ENCODE data around the gene LYRM4. TPM values are rescaled to one million over a fixed set of nuclear protein-coding genes. Genes with fewer than 3 reads are reported as not detected.

Gene LYRM4
- 10 to 100 TPM; 36.4 to 39.6 TPM for total RNA-seq

GRCh38 chr6:5260661-5261544 is at the start of gene LYRM4, which contains the start of gene FARS2:
Gene LYRM4, minus strand, starts transcription at chr6:5260950. Its CDS starts 217 bp downstream, at chr6:5260733.
Gene FARS2, plus strand, starts transcription at chr6:5261513.
- H3K36me3 Mint-ChIP-seq, result peaks cover 18% of the 10 kb centered on the region
- DNase-seq (peak; percentile 91), ATAC-seq (peak; percentile 90)
- peak within 1 kb of the TSS; percentile 100 for H3K27ac Mint-ChIP-seq
- H3K9me3 Mint-ChIP-seq (ENCODE audit: low read depth), result no peaks in the 10 kb centered on the region
- no peaks in the 10 kb centered on the region for H3K27me3 Mint-ChIP-seq
- H3K4me1 Mint-ChIP-seq, result peaks cover 56% of the 10 kb centered on the region
- CTCF ChIA-PET, result interaction anchor here (0.7 to 3.0 kb wide), 8 partner anchors 10 to 117 kb away, joined by 3 to 12 read pairs (median 4); no protein-coding TSS in a partner anchor
- peak within 1 kb of the TSS; percentile 92 for H3K4me3 Mint-ChIP-seq

GRCh38 chr6:5308066-5308465 is 47.3 kb upstream of the LYRM4 start:
- no peak for ATAC-seq
- H3K27ac Mint-ChIP-seq, result no peak overlapping the region
- H3K9me3 Mint-ChIP-seq (ENCODE audit: low read depth), result no peaks in the 10 kb centered on the region
- no peaks in the 10 kb centered on the region for H3K27me3 Mint-ChIP-seq
- no peak for DNase-seq
- CTCF ChIA-PET, result interaction anchor here (0.9 kb wide), 1 partner anchor 165 kb away, joined by 3 read pairs; no protein-coding TSS in a partner anchor
- H3K4me3 Mint-ChIP-seq, result no peak overlapping the region
- peaks cover 18% of the 10 kb centered on the region for H3K4me1 Mint-ChIP-seq
- H3K36me3 Mint-ChIP-seq, result no peaks in the 10 kb centered on the region

- H3K9me3 Mint-ChIP-seq (ENCODE audit: low read depth), result no peaks in the 10 kb centered on the region
- no peak overlapping the region for H3K4me3 Mint-ChIP-seq
- no peaks in the 10 kb centered on the region for H3K27me3 Mint-ChIP-seq
- ATAC-seq, result no peak
- H3K4me1 Mint-ChIP-seq, result peaks cover 26% of the 10 kb centered on the region
- H3K27ac Mint-ChIP-seq, result no peak overlapping the region
- CTCF ChIA-PET, result interaction anchor here (1.1 to 1.2 kb wide), 2 partner anchors 33 to 49 kb away, joined by 3 read pairs; no protein-coding TSS in a partner anchor
- no peak for DNase-seq
- no peaks in the 10 kb centered on the region for H3K36me3 Mint-ChIP-seq
Measured at GRCh38 chr6:5307058-5307457, 46.3 kb upstream of the LYRM4 start.

- Mint-ChIP-seq H3K4me3 (no peak overlapping the region), H3K9me3 (ENCODE audit: low read depth) (no peaks in the 10 kb centered on the region), H3K36me3 (no peaks in the 10 kb centered on the region), H3K27ac (no peak overlapping the region), H3K4me1 (peaks cover 35% of the 10 kb centered on the region), H3K27me3 (no peaks in the 10 kb centered on the region)
- CTCF ChIA-PET, result interaction anchor here (1.1 to 1.2 kb wide), 2 partner anchors 34 to 48 kb away, joined by 3 read pairs; no protein-coding TSS in a partner anchor
- ATAC-seq, result no peak
- no peak for DNase-seq
Measured at GRCh38 chr6:5305968-5306626, 45.3 kb upstream of the LYRM4 start.

GRCh38 chr6:5303682-5304081 is 42.9 kb upstream of the LYRM4 start:
- Mint-ChIP-seq H3K9me3 (ENCODE audit: low read depth) (no peaks in the 10 kb centered on the region), H3K27ac (no peak overlapping the region), H3K36me3 (no peaks in the 10 kb centered on the region)

GRCh38 chr6:5302995-5303622 is 42.4 kb upstream of the LYRM4 start:
- peak overlapping the region; percentile 69 for H3K4me3 Mint-ChIP-seq
- no peaks in the 10 kb centered on the region for H3K9me3 Mint-ChIP-seq (ENCODE audit: low read depth)
- DNase-seq, result peak; percentile 84
- H3K36me3 Mint-ChIP-seq, result no peaks in the 10 kb centered on the region
- ATAC-seq, result peak; percentile 73
- peaks cover 52% of the 10 kb centered on the region for H3K4me1 Mint-ChIP-seq
- H3K27me3 Mint-ChIP-seq, result no peaks in the 10 kb centered on the region
- H3K27ac Mint-ChIP-seq, result peak overlapping the region; percentile 91
- CTCF ChIA-PET, result interaction anchor here (0.8 to 4.1 kb wide), 37 partner anchors 8 to 1244 kb away, joined by 3 to 63 read pairs (median 4); partner anchors contain the start of genes FARS2 and LYRM4

More at GRCh38 chr6:5303682-5304081, 42.9 kb upstream of the LYRM4 start:
- no peak for ATAC-seq
- peaks cover 52% of the 10 kb centered on the region for H3K4me1 Mint-ChIP-seq
- DNase-seq, result no peak
- no peak overlapping the region for H3K4me3 Mint-ChIP-seq
- H3K27me3 Mint-ChIP-seq, result no peaks in the 10 kb centered on the region
- CTCF ChIA-PET, result interaction anchor here (1.0 to 4.1 kb wide), 26 partner anchors 9 to 247 kb away, joined by 3 to 63 read pairs (median 8); partner anchors contain the start of genes FARS2 and LYRM4

- Mint-ChIP-seq H3K4me1 (peaks cover 52% of the 10 kb centered on the region), H3K9me3 (ENCODE audit: low read depth) (no peaks in the 10 kb centered on the region), H3K27ac (peak overlapping the region; percentile 91), H3K27me3 (no peaks in the 10 kb centered on the region), H3K4me3 (peak overlapping the region; percentile 69), H3K36me3 (no peaks in the 10 kb centered on the region)
- DNase-seq, result peak; percentile 88
- ATAC-seq, result peak; percentile 91
- CTCF ChIA-PET, result interaction anchor here (0.8 to 4.1 kb wide), 36 partner anchors 7 to 1244 kb away, joined by 3 to 63 read pairs (median 4); partner anchors contain the start of genes FARS2 and LYRM4
Measured at GRCh38 chr6:5302220-5302946, 41.6 kb upstream of the LYRM4 start.

- Mint-ChIP-seq H3K9me3 (ENCODE audit: low read depth) (no peaks in the 10 kb centered on the region), H3K4me3 (no peak overlapping the region), H3K27ac (peak overlapping the region; percentile 14), H3K36me3 (peaks cover 6% of the 10 kb centered on the region), H3K4me1 (peaks cover 56% of the 10 kb centered on the region), H3K27me3 (no peaks in the 10 kb centered on the region)
- no peak for DNase-seq
- no peak for ATAC-seq
- CTCF ChIA-PET, result interaction anchor here (1.5 to 2.7 kb wide), 3 partner anchors 10 to 156 kb away, joined by 4 to 9 read pairs (median 4); no protein-coding TSS in a partner anchor
Measured at GRCh38 chr6:5300206-5300764, 39.5 kb upstream of the LYRM4 start.

- Mint-ChIP-seq H3K36me3 (peaks cover 12% of the 10 kb centered on the region), H3K4me1 (peaks cover 47% of the 10 kb centered on the region), H3K27me3 (no peaks in the 10 kb centered on the region), H3K27ac (no peak overlapping the region), H3K9me3 (ENCODE audit: low read depth) (no peaks in the 10 kb centered on the region), H3K4me3 (no peak overlapping the region)
- ATAC-seq, result no peak
- DNase-seq, result no peak
- CTCF ChIA-PET, result interaction anchor here (0.8 to 1.2 kb wide), 2 partner anchors 8 to 16 kb away, joined by 4 read pairs; no protein-coding TSS in a partner anchor
Measured at GRCh38 chr6:5295623-5296022, 34.9 kb upstream of the LYRM4 start.

- CTCF ChIA-PET, result interaction anchor here (0.8 to 1.2 kb wide), 2 partner anchors 9 to 14 kb away, joined by 4 read pairs; no protein-coding TSS in a partner anchor
- DNase-seq (peak; percentile 52), ATAC-seq (peak; percentile 49)
- Mint-ChIP-seq H3K4me1 (peaks cover 44% of the 10 kb centered on the region), H3K9me3 (ENCODE audit: low read depth) (no peaks in the 10 kb centered on the region), H3K36me3 (peaks cover 16% of the 10 kb centered on the region), H3K27ac (peak overlapping the region; percentile 71), H3K4me3 (no peak overlapping the region), H3K27me3 (no peaks in the 10 kb centered on the region)
Measured at GRCh38 chr6:5294392-5295211, 33.9 kb upstream of the LYRM4 start.

GRCh38 chr6:5293692-5294091 is 32.9 kb upstream of the LYRM4 start:
- CTCF ChIA-PET, result interaction anchor here (1.0 kb wide), 1 partner anchor 10 kb away, joined by 3 read pairs; no protein-coding TSS in a partner anchor
- Mint-ChIP-seq H3K36me3 (peaks cover 19% of the 10 kb centered on the region), H3K27ac (no peak overlapping the region), H3K4me3 (no peak overlapping the region), H3K9me3 (ENCODE audit: low read depth) (no peaks in the 10 kb centered on the region), H3K4me1 (peaks cover 42% of the 10 kb centered on the region), H3K27me3 (no peaks in the 10 kb centered on the region)
- ATAC-seq, result no peak
- DNase-seq, result no peak
